ENCODE data around the gene CUTC. TPM values are rescaled to one million over a fixed set of nuclear protein-coding genes. Genes with fewer than 3 reads are reported as not detected.

The CUTC gene
- total RNA-seq, 4 donors from 2014 or later = 24.5 to 35.1 (median 27.7) TPM

DNA sequence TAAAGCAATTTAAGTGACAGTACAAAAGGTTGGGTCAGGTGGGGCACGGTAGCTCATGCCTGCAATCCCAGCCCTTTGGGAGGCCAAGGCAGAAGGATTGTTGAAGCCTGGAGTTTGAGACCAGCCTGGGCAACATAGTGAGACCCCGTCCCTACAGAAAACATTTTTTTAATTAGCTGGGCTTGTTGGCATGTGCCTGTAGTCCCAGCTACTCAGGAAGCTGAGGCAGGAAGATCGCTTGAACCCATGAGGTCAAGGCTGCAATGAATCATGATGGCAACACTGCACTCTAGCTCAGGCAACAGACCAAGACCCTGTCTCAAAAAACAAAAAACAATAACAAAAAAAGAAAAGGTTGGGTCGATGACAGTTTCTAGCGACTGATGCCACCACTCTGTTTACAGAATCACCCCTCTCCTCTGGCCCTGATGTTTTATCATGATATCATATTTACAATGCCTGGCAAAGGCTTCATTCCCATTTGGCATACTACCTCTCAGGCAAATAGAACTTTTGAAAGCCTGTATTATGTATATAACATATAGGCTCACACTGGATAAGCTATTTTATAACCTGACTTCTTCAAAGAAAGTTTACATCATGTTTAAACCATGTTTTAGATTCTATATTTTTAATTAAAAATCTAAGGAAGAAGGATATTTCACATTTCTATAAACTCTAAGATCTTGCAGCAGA lies 49.8 kb downstream of the CUTC start:
- H3K4me3 ChIP-seq = no peak overlapping the region
- 75 to 76% methylated on average over 5 of the region's 5 CpGs for WGBS, 2 donors (ENCODE audit: low coverage in 1 of 2)
- H3K27ac ChIP-seq = no peak overlapping the region
- TF ChIP-seq EP300 (IDR thresholded peaks at IDR 0.05) (no peak), POLR2A (IDR thresholded peaks at IDR 0.05) (no peak), POLR2AphosphoS5 (IDR thresholded peaks at IDR 0.05) (no peak)
- TF ChIP-seq, protein P1, sequence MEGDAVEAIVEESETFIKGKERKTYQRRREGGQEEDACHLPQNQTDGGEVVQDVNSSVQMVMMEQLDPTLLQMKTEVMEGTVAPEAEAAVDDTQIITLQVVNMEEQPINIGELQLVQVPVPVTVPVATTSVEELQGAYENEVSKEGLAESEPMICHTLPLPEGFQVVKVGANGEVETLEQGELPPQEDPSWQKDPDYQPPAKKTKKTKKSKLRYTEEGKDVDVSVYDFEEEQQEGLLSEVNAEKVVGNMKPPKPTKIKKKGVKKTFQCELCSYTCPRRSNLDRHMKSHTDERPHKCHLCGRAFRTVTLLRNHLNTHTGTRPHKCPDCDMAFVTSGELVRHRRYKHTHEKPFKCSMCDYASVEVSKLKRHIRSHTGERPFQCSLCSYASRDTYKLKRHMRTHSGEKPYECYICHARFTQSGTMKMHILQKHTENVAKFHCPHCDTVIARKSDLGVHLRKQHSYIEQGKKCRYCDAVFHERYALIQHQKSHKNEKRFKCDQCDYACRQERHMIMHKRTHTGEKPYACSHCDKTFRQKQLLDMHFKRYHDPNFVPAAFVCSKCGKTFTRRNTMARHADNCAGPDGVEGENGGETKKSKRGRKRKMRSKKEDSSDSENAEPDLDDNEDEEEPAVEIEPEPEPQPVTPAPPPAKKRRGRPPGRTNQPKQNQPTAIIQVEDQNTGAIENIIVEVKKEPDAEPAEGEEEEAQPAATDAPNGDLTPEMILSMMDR (IDR thresholded peaks at IDR 0.05) = no peak
- H3K36me3 ChIP-seq = no peaks in the 10 kb centered on the region
- no peak for ATAC-seq
- H3K9me3 ChIP-seq = no peaks in the 10 kb centered on the region
- H3K27me3 ChIP-seq = no peaks in the 10 kb centered on the region
- peaks cover 0 to 17% (median 0%) of the 10 kb centered on the region in 3 donors for H3K4me1 ChIP-seq

DNA sequence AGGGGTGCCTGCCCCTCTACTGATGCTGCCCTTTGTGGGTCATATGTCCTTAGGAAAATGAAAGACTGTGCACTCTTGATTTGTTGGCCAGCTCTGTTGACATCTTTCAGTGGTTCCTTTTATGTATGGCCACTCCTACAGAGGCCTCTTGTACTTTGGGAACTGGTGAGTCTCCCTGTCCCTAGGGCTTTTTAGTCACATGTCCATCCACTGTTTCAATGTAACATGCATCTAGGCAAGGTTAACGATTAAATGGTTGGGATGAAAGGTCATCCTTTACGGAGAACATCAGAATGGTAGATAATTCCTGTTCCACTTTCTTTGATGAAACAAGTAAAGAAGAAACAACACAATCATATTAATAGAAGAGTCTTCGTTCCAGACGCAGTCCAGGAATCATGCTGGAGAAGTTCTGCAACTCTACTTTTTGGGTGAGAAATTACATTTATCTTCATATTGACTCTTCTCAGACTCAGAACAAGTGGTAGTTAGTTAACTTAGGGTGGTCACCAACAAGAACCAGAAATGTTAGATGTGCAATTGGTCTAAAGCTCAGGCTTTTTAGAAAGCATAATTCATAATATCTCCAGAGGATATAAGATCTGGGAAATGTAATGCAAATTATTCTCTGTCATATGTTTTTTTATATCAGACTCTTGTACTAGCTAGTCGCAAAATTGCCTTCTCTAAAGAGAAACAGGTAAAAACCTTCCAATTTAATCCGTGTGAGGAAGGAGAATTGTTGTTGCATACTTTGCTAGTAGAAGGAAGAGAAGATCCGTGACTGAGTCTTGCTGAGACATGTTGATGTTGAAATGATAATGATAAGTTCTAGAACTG lies 50.6 kb downstream of the CUTC start, which contains the start of gene ABCC2:
TSS of gene ABCC2 (plus strand) at position 194 of the 840 bp plus-strand sequence. CDS start at position 399, 205 bp downstream.
- H3K9me3 ChIP-seq = no peaks in the 10 kb centered on the region
- no peak within 1 kb of the TSS for H3K27ac ChIP-seq
- TF ChIP-seq, protein P1 (IDR thresholded peaks at IDR 0.05) = no peak
- no peak for TF ChIP-seq POLR2A (IDR thresholded peaks at IDR 0.05)
- no peak for TF ChIP-seq POLR2AphosphoS5 (IDR thresholded peaks at IDR 0.05)
- TF ChIP-seq EP300 (IDR thresholded peaks at IDR 0.05) = no peak
- H3K27me3 ChIP-seq = no peaks in the 10 kb centered on the region
- ATAC-seq = no peak
- peaks cover 0 to 17% (median 0%) of the 10 kb centered on the region in 3 donors for H3K4me1 ChIP-seq
- H3K4me3 ChIP-seq = no peak within 1 kb of the TSS
- 87 to 90% methylated on average over 7 of the region's 7 CpGs for WGBS, 2 donors (ENCODE audit: low coverage in 1 of 2)
- H3K36me3 ChIP-seq = no peaks in the 10 kb centered on the region

DNA sequence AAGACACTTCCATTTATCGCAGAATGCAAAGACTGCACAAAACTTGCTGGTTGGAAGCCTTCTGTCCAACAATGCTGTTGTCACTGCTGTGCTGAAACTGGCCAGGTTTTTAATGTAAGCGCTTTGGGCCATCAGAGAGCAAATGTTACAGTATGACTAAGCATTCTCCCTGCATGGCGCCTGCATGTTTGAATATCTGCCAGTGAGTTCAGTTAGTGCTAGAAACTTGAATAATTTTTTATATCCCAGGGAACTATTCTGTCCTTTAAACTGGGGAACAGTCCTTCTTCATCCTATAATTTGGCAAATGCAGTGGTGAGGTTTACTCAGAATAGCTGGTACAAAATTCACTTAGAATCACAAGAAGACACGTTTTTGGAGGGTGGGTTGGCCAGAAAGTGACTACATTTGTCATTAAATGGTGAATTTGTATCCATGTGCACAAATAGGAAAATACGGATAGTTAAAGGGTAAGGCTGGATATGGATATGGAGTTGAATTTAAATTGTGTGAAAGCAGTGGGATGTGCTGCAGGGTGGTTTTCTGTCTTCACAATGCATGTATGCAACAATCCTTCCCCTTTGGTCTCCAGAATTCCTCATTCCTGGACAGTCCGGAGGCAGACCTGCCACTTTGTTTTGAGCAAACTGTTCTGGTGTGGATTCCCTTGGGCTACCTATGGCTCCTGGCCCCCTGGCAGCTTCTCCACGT lies 52.1 kb downstream of the CUTC start:
- no peak overlapping the region for H3K27ac ChIP-seq
- TF ChIP-seq POLR2AphosphoS5 (IDR thresholded peaks at IDR 0.05) (peak; percentile 69), POLR2A (IDR thresholded peaks at IDR 0.05) (no peak), EP300 (IDR thresholded peaks at IDR 0.05) (no peak)
- TF ChIP-seq, protein P1 (IDR thresholded peaks at IDR 0.05) = no peak
- ATAC-seq = no peak
- H3K4me1 ChIP-seq = peaks cover 0 to 20% (median 0%) of the 10 kb centered on the region in 3 donors
- WGBS, 2 donors (ENCODE audit: low coverage in 1 of 2) = 43 to 77% methylated on average over 7 of the region's 7 CpGs
- H3K4me3 ChIP-seq = no peak overlapping the region
- H3K9me3 ChIP-seq = no peaks in the 10 kb centered on the region
- H3K27me3 ChIP-seq = no peaks in the 10 kb centered on the region
- H3K36me3 ChIP-seq = no peaks in the 10 kb centered on the region

DNA sequence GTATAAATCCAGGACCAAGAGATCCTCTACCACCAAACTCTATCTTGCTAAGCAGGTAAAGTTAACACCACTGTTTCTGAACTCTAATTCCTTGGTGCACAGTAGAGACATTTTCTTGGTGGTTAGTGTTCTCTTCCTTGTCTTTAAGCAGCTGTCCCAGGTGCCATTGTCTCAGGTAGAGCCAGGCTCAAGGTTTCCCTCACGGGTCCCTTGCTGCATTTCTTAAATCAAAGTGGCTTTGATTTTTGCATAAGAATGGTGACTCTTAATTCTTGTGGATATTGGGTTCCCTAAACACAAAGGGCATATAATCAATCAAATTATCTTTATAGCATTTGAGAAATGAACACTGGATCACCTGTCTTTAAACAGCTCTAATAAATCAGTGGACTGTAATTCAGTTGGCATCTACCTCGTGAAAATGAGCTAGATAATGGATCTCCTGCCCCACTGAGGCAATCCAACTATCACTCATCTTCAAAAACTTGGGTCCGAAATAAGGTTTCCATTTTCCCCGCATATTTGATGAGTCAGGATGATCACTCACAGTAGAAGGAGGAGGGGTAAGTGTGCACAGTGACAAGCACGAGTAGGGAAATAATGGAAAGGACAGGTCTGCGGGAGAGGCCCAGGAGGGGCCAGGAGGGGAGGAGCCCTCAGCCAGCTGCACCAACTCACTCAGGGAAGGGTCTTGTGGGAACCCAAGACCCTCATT lies 52.9 kb downstream of the CUTC start:
- H3K36me3 ChIP-seq = no peaks in the 10 kb centered on the region
- peaks cover 0 to 22% (median 0%) of the 10 kb centered on the region in 3 donors for H3K4me1 ChIP-seq
- no peaks in the 10 kb centered on the region for H3K9me3 ChIP-seq
- TF ChIP-seq, protein P1 (IDR thresholded peaks at IDR 0.05) = no peak
- TF ChIP-seq EP300 (IDR thresholded peaks at IDR 0.05) (no peak), POLR2A (IDR thresholded peaks at IDR 0.05) (no peak), POLR2AphosphoS5 (IDR thresholded peaks at IDR 0.05) (no peak)
- WGBS, 2 donors (ENCODE audit: low coverage in 1 of 2) = 69 to 75% methylated on average over 4 to 5 of the region's 6 CpGs
- no peak overlapping the region for H3K27ac ChIP-seq
- no peak overlapping the region for H3K4me3 ChIP-seq
- no peaks in the 10 kb centered on the region for H3K27me3 ChIP-seq
- no peak for ATAC-seq
